Mesodermal cell (in vitro differentiated cells): Measurements from ENCODE around the gene AIRE.

Experiments
- H3K27ac ChIP-seq: 2 replicates; pipeline ENCODE4 v1.7.0; 2013; ENCODE audit warnings: mild to moderate bottlenecking, low read depth, low read length, moderate library complexity; ENCODE audit not compliant: severe bottlenecking
- H3K36me3 ChIP-seq: 2 replicates; pipeline ENCODE4 v1.7.1; 2013; ENCODE audit warnings: mild to moderate bottlenecking, low read length, moderate library complexity; ENCODE audit not compliant: control insufficient read depth, insufficient read depth
- H3K4me1 ChIP-seq: one replicate; pipeline ENCODE4 v1.7.1; 2013; ENCODE audit warnings: mild to moderate bottlenecking, low read length; ENCODE audit not compliant: insufficient read depth, control insufficient read depth, poor library complexity, severe bottlenecking
- H3K4me3 ChIP-seq: 2 replicates; pipeline ENCODE4 v1.7.0; 2013; ENCODE audit warnings: low read length, control low read depth, mild to moderate bottlenecking; ENCODE audit not compliant: insufficient read depth, poor library complexity, severe bottlenecking; ENCODE audit errors: extremely low read depth
- H3K9me3 ChIP-seq: 2 replicates; pipeline ENCODE4 v1.7.1; 2013; ENCODE audit warnings: mild to moderate bottlenecking, low read length, moderate library complexity; ENCODE audit not compliant: control insufficient read depth
- WGBS, 2 experiments: methylation state at CpG; one replicate each; pipeline ENCODE4 v1.1.5; 2013; ENCODE audit warnings: missing lambda C conversion rate in 2 of 2; ENCODE audit not compliant: insufficient coverage in 2 of 2; 5-methylcytosine and 5-hydroxymethylcytosine counted together

The AIRE gene

DNA sequence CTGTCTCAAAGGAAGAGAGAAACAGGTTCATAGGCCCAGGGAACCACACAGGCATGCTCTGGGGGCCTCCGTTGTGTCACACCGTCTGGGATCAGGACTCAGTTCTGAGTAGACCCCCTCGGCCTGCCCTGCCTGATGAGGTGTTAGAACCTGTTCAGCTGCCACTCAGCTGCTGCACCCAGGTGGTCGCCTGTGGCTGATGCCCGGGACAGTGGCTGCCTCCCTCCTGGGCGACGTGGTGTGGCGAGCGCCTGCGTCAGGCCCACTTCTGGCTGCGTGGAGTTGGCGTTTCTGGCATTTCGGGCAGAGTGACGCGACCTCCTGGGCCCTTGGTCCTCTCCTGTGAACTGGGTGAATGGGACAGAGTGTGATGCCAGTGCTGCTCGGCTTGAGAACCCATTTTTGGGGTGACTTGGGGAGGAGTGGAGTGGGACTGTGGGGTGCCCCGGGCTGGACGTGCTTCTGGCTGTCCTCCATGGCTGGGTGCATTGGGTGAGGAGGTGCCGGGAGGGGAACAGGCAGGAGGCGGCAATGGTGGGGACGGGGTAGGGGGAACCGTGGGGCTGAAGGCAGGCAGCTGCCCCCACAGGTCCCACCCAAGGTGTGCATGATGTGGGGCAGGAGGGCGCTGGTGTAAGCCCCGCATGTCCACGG is 42.7 kb downstream of the AIRE start:
- Histone ChIP-seq H3K4me3 (no peak overlapping the region), H3K27ac (no peak overlapping the region), H3K9me3 (no peaks in the 10 kb centered on the region), H3K36me3 (peaks cover 9% of the 10 kb centered on the region), H3K4me1 (no peaks in the 10 kb centered on the region)
- WGBS, 2 experiments = 90 to 93% methylated on average over 12 to 20 of the region's 25 CpGs

DNA sequence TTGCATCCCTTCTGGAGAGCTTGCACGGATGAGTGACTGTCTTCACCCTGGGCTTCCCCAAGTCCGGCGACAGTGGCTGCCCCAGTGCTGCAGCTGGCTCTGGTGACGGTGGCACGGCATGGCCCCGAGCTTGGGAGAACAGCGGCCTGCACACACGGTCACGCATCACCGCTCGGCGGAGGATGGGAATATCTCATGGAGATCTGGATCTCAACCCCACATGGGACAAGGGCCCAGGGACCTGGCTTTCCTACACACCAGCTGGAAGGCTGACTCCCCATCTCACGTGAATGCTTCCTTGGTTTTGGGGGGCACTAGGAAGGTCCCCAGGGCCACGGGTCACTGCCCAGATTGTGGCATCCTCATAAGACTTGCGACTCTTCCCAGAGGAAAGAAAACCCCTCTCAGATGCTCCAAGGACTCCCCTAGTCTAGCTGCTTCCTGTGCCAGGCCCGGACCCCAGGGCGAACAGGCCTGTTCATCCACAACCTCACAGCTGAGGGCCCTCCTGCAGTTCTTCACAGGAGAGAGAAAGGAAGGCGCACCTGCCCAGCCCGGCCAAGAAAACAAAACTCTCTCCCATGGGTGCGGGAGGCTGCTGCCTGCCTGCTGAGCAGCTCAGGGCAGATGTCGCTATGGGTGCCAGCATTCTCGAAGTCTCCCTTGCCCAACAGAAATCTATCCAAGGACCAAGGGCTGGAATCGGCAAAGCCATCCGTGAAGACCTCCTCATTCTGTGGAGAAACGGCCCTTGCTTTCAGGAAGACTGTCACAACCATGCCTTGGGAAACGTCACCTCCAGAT is 43.6 kb downstream of the AIRE start:
- no peak overlapping the region for H3K27ac ChIP-seq
- H3K36me3 ChIP-seq = peaks cover 5% of the 10 kb centered on the region
- H3K9me3 ChIP-seq = no peaks in the 10 kb centered on the region
- H3K4me1 ChIP-seq = no peaks in the 10 kb centered on the region
- WGBS, 2 experiments = 89 to 91% methylated on average over 20 to 25 of the region's 26 CpGs
- no peak overlapping the region for H3K4me3 ChIP-seq

- Histone ChIP-seq H3K36me3 (peaks cover 1% of the 10 kb centered on the region), H3K4me3 (no peak overlapping the region), H3K27ac (no peak overlapping the region), H3K9me3 (no peaks in the 10 kb centered on the region), H3K4me1 (no peaks in the 10 kb centered on the region)
- 88 to 94% methylated on average over 38 to 42 of the region's 44 CpGs for WGBS, 2 experiments
These were observed 44.5 kb downstream of the AIRE start for GRCh38 chr21:44329971-44330681.

DNA sequence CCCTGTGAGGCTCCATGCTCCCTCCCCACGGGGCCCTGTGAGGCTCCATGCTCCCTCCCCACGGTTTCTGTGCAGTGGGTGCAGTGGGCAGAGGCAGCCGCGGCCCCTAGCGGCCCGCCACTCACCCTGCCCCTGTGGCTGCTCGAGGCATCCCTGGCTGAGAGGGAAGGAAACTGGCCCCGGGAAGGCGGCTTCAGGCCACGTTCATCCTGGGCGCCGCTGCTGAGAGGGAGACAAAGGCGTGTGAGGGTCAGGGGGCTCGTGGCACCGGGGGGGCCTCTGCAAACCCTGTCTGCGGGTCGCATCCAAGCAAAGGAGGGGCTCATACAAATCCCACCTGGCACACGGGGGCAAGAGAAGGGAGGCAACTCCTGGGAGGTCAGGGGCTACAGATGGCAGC is 45.0 kb downstream of the AIRE start:
- H3K36me3 ChIP-seq = peaks cover 7% of the 10 kb centered on the region
- no peaks in the 10 kb centered on the region for H3K9me3 ChIP-seq
- no peak overlapping the region for H3K4me3 ChIP-seq
- WGBS, 2 experiments = 95% methylated on average over 14 to 17 of the region's 18 CpGs
- H3K4me1 ChIP-seq = no peaks in the 10 kb centered on the region
- H3K27ac ChIP-seq = no peak overlapping the region

GRCh38 chr21:44331209-44331608 is 45.5 kb downstream of the AIRE start:
- no peaks in the 10 kb centered on the region for H3K9me3 ChIP-seq
- no peak overlapping the region for H3K4me3 ChIP-seq
- no peaks in the 10 kb centered on the region for H3K4me1 ChIP-seq
- H3K36me3 ChIP-seq = peaks cover 9% of the 10 kb centered on the region
- 91 to 96% methylated on average over 14 to 16 of the region's 16 CpGs for WGBS, 2 experiments
- no peak overlapping the region for H3K27ac ChIP-seq

DNA sequence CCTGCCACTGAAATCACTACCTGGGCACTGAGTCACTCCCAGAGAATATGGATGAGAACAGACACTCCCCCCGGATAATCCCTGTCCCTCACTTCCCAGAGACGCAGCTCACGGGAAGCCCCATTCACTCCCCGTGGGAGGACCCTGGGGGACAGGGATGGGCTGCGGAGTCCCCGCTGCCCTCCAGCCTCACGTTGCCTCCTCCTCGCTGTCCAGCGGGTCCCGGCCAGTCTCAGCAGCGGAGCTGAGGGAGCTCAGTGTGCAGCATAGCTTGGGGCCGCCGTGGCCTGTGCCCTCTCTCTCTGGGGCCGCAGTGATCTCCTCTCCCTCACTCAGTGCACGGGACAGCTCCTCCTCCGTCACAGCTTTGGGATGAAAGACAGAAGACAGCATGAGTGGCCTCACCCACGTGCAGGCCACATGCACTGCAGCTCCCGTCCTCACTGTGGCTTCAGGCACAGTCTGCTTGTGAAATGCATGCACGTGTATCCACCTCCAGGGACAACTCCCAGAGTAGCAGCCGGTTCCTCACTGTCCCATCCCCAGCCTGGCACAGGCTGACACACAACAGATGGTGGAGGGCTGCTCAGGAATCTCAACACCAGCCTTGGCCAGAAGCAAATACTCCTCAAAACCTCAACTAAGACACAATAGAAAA is 46.1 kb downstream of the AIRE start:
- H3K4me3 ChIP-seq = no peak overlapping the region
- H3K36me3 ChIP-seq = peaks cover 12% of the 10 kb centered on the region
- WGBS, 2 experiments = 86 to 92% methylated on average over 18 to 20 of the region's 20 CpGs
- no peaks in the 10 kb centered on the region for H3K9me3 ChIP-seq
- no peaks in the 10 kb centered on the region for H3K4me1 ChIP-seq
- H3K27ac ChIP-seq = no peak overlapping the region

DNA sequence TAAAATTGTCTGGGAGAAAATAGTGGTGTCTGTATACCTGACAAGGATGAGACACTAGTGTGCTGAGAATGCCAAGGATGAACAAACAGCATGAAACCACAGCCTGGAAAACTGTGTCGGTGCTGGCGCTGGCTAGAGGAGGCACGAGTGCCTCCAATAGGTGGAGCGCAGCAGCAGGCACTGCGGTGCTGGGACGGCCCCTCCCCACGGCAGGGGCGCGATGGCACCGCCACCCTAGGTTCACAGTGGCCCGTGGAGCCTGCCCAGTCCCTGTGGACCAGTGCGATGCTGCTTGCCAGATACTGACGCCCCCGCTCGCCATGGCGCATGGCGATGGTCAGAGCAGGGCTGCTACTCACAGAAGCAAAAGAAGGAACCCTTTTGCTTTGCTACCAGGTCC is 46.7 kb downstream of the AIRE start:
- Histone ChIP-seq H3K36me3 (peaks cover 12% of the 10 kb centered on the region), H3K4me1 (no peaks in the 10 kb centered on the region), H3K9me3 (no peaks in the 10 kb centered on the region), H3K4me3 (no peak overlapping the region), H3K27ac (no peak overlapping the region)
- 94% methylated on average over 12 to 15 of the region's 17 CpGs for WGBS, 2 experiments

- Histone ChIP-seq H3K36me3 (peaks cover 12% of the 10 kb centered on the region), H3K9me3 (no peaks in the 10 kb centered on the region), H3K27ac (no peak overlapping the region), H3K4me1 (peaks cover 3% of the 10 kb centered on the region), H3K4me3 (no peak overlapping the region)
- 97 to 98% methylated on average over 22 of the region's 22 CpGs for WGBS, 2 experiments
These were observed 47.3 kb downstream of the AIRE start for GRCh38 chr21:44332965-44333364.

DNA sequence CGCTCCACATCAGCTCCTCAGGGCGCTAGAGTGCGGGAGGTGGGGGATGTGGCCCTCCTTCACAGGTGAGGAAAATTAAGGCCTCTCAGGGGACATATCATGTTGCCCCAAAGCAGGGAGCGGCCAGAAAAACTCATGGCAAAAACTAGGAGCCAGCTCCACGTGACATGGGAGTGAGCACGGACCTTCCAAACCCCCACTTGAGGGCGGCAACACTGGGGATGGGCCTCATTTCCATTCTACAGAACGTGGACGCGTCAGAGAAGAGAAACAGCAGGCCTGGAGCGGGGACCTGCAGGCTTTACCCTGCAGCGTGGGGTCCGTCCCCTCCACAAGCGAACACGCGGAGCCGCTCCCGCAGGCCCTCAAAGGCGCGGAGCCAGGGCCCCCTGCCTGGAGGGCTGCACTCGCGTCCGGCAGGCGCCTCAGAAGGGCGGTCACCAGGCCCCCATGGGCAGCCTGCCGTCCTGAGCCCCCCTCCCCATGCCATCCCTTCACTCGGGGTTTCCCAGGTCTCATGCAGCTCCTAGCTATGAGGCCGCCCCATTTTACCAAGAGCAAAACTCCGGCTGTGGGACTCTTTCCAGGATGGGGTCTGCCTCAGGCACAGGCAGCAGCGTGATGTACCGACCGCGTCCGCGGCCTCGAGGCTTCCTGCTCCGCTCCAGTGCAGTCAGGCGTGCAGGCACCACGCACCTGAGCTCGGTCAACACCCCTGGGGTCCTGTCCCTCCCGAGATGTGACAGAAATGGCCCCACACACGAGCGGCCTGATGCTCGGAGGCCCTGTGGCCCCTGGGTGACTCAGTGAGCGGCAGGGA is 48.0 kb downstream of the AIRE start:
- no peak overlapping the region for H3K27ac ChIP-seq

More for the DNA sequence above, 48.0 kb downstream of the AIRE start:
- WGBS, 2 experiments = 94 to 95% methylated on average over 40 to 43 of the region's 45 CpGs
- peaks cover 7% of the 10 kb centered on the region for H3K4me1 ChIP-seq
- H3K36me3 ChIP-seq = peaks cover 12% of the 10 kb centered on the region
- no peak overlapping the region for H3K4me3 ChIP-seq
- no peaks in the 10 kb centered on the region for H3K9me3 ChIP-seq
